GM21723 (cell line): Measurements from ENCODE around the gene RELCH.

Source experiments
- ATAC-seq: cut with Tn5 transposase; IDR thresholded peaks from one replicate; pipeline ENCODE4 v1.9.1; 2021; ENCODE audit warnings: mild to moderate bottlenecking, moderate library complexity; ENCODE audit not compliant: unreplicated experiment

The RELCH gene

GRCh38 chr18:62338446-62339105 lies 151.5 kb downstream of the RELCH start:
- ATAC-seq, result no peak

DNA sequence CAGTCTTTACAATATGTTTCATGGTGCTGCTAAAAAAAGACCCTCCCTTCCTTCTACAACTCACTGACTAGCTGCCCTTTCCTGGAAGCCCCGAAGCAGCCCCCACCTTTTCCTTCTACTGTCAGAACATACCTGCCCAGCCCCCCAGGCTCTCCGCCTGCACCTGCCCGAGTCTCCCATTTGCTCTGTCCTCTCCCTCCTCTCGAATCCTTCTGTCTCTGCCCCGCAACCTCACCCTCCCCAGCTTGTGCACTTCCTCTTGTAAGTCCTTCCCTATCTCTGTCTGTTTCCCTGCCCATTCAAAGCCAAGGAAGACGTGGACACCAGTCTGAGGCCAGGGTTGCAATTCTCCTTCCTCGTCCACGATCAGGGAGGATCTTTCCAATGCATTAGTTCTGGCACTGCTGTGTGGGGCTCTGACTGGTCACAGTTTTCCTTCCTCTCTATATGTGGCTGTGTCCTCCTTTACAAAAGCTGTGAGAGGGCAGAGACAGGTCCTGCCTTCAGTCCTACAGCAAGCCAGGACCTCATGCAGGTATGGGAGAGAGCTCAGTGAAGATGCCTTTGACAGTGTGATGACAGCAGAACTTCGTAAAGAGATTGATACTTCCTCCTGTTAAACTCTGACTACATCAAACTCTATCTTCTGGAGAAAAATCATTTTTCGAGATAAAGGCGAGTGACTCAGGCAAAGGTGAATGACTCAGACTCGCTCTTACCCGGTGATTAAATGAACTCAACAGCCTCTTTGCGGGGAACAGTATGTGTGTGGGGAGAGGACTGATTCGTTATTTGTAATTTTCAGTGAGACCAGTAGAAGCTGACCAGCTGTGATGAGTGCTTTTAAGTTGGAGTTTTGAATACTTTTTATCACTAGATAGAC lies 152.3 kb downstream of the RELCH start:
- no peak for ATAC-seq

- ATAC-seq, result no peak
These were observed 153.9 kb downstream of the RELCH start for GRCh38 chr18:62340996-62341395.

DNA sequence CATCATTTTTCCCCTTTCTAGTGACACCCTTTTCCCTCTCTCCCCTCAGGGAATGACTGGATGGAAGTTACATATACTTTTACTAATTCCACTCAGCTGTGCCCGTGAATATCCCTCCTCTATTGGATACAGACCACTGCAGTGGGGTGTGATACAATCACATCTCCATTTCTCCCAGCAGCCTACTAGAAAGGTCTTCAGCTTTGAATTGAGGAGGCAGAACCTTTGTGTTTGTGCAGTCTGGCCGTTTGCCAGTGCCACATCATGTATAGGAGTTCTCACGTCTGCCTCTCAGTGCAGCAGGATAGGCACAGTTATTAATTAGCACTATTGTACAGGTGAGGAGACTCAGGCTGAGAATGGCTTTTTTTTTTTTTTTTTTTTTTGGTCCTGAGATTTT lies 154.4 kb downstream of the RELCH start:
- no peak for ATAC-seq

DNA sequence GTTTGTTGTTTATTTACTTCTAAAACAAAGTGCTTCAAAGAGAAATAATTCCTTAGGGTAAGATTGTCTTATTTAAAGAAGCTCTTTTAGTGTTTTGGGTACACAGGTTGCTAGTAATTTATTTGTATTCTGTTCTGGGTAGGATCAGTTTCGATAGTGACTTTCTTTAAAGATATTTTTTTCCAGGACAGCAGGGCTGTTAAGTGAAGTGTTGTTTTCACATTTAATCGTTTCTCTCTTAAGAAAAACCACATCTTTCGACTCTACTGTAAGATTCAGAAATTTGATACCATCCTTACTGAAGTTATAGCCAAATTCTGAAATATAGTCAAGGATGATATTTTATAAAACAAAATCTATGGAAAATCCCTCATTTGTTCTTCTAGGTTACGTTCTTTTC lies 155.8 kb downstream of the RELCH start:
- no peak for ATAC-seq

GRCh38 chr18:62343316-62343715 lies 156.3 kb downstream of the RELCH start:
- ATAC-seq, result no peak

DNA sequence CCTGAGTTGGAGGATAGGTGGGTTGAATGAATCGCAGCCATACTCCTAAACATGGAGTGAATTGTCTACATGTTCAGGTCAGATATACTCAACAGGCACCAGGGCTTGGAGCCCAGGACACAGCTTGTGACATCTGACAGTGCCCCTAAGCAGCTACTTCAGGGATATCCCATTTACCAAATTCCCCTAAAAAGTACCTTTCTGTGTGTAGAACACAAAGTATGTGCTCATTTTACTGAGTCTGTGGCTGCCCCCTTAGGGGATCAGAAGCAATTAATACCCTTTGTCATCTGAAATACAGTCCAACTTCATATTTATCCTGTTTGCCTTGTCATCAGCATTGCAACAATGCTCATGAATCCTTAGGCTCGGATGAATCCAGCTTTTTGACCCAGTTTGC lies 158.9 kb downstream of the RELCH start:
- ATAC-seq, result no peak

- no peak for ATAC-seq
These were observed 159.5 kb downstream of the RELCH start for GRCh38 chr18:62346333-62347088.

DNA sequence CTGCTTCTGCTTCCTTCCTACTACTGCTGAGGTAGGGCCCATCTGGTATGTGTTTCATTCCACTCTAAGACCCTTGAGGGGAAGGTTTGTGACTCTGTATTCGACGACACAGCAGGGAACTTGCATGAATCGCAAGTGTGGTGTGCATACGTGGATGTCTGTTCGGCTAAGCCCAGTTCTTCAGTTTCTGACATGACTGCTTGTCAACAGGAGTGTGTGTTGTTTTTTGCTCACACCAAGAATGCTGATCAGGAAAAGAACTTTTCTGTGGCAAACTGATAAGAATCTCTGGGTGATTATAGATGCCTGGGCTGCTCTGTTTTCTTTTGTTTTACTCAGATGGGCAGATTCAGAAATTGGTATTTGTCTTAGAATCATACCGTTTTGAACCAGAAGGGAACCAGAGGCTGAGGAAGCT lies 160.0 kb downstream of the RELCH start:
- no peak for ATAC-seq

- ATAC-seq, result no peak
These were observed 161.4 kb downstream of the RELCH start for GRCh38 chr18:62348474-62348873.

- ATAC-seq, result no peak
These were observed 166.1 kb downstream of the RELCH start for GRCh38 chr18:62353170-62353569.

DNA sequence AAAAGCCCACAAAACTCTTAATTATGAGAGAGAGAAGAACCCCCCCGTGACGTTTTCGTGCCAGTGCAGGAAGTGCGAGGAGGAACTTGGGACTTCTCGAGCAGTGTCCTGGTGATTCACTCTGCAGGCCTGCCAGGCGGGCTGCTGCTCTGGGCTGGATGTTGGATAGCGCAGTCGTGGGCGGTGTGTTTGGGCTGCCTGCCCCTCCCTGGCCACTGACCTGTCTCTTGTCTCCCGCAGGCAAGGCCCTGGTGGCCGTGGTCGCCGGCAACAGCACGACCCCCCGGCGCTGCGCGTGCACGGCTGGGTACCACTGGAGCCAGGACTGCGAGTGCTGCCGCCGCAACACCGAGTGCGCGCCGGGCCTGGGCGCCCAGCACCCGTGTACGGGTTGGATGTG lies 167.1 kb downstream of the RELCH start:
- no peak for ATAC-seq

DNA sequence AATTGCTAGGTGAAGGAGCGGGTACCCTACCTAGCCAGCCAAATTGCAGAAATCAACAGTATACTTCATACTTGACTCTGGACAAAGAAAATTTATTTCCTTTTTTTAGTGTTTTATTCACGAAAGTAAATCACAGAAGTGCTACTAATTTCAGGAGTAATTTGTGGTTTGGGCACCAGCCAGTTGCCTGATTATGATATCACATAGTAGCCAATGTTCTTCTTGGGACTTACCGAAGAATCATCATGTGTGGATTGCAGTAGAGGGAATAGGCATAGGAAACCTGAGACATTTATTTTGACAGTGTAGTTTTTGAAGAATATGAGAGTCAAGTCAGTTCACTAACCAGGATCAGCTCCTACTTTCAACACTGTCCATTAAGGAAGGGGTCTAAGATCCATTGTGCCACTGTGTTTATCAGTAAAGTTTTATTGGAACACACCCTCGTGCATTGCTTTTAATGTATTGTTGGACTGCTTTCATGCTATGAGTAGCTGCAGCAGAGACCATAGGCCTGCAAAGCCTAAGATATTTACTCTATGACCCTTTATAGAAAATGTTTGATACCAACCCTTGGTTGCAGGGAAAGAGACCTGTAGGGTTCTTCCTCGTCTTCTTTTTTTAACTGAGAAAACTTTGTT lies 170.1 kb downstream of the RELCH start:
- no peak for ATAC-seq
